RWPE1 (cell line): ENCODE results near the gene IRX4.

Source experiments
- CTCF ChIA-PET: fragments of 350-600 bp; sonication (Branson Sonifier 250); formaldehyde crosslinking; extraction: SDS; loops from one replicate; lab custom pipeline; 2021; lab: Yijun Ruan, JAX
- POLR2A ChIA-PET: fragments of 400-600 bp; formaldehyde crosslinking; extraction: SDS; loops from one replicate; lab custom pipeline; 2020; ENCODE audit warnings: antibody characterized with exemption; ENCODE audit not compliant: low non-redundant PET; lab: Yijun Ruan, JAX
- DNase-seq: peaks from one replicate; pipeline ENCODE4 v3.0.0; 2012; ENCODE audit warnings: low spot score
- H3K27ac ChIP-seq: fragments of 450-650 bp; 2 replicates; pipeline ENCODE4 v1.5.1; 2017
- CTCF ChIP-seq: fragments of 450-650 bp; conservative IDR thresholded peaks from 2 replicates; pipeline ENCODE4 v1.5.1; 2017; ENCODE audit warnings: low read depth, mild to moderate bottlenecking

Gene IRX4

DNA sequence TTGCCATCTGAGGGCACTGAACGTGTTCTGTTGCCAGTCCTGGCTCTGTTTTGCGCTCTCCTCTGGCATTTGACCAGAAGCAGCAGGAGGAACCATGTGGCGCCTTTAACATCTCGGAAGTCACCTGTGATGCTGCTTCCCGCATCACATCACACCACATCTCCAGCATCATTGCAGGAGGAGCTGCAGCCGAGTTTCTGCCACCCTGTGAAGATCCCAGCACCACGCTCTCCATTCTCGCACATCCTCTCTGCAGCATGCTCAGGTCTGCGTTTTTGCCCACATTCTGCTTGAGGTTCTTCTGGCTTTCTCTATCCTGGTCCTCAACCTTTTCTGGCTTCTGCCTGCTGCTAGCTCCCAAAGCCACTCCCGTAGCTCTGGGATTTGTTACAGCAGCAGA lies 11.0 kb upstream of the IRX4 start:
- TF ChIP-seq CTCF = no peak
- POLR2A ChIA-PET = no interaction called here
- no peak for DNase-seq

DNA sequence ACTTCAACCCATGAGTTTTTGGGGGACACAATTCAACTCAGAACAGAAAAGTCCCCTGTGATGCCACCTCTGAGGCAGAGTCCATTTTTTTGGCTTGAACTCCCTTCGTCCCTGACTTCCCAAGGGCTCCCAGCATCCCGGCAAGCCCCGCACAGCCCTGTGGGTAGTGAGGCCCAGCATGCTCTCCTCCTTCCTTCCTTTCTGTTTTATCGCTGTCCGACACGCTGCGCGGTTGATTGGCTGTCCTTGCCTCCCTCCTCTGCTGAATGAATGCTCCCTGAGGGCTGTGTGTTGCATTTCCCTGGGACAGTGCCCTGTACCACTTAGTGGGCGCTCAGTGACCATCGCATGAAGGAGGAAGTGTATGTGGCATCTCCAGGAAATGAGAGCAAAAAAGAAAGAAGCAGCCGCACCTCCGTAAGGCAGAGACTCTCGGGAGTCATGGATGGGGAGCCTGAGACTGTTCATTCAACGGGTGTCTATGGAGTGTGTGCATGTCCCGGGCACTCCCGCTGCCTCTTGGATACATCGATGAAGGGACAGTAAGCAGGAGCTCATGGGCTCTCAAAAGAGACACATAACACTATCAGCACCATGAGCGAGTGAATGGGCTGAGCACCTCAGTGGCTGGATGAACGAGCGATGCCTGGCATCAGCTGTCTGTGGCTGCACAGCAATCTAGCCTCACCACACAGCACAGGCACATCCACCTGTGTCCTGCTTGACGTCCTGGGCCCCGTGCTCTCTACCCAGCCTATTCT lies 10.1 kb upstream of the IRX4 start:
- no peak for DNase-seq
- ChIA-PET CTCF (interaction anchor here (0.7 kb wide), 1 partner anchor 130 kb away, joined by 4 read pairs; no protein-coding TSS in a partner anchor), POLR2A (no interaction called here)
- TF ChIP-seq CTCF = no peak
- no peak overlapping the region for H3K27ac ChIP-seq

More for the DNA sequence above, 11.0 kb upstream of the IRX4 start:
- CTCF ChIA-PET = interaction anchor here (0.7 kb wide), 1 partner anchor 130 kb away, joined by 4 read pairs; no protein-coding TSS in a partner anchor
- no peak overlapping the region for H3K27ac ChIP-seq

GRCh38 chr5:1892211-1892610 lies 9.5 kb upstream of the IRX4 start:
- no peak for TF ChIP-seq CTCF
- ChIA-PET POLR2A (no interaction called here), CTCF (no interaction called here)
- no peak for DNase-seq
- no peak overlapping the region for H3K27ac ChIP-seq

GRCh38 chr5:1891391-1891790 lies 8.7 kb upstream of the IRX4 start:
- DNase-seq = no peak
- TF ChIP-seq CTCF = no peak
- no peak overlapping the region for H3K27ac ChIP-seq
- ChIA-PET POLR2A (no interaction called here), CTCF (no interaction called here)

DNA sequence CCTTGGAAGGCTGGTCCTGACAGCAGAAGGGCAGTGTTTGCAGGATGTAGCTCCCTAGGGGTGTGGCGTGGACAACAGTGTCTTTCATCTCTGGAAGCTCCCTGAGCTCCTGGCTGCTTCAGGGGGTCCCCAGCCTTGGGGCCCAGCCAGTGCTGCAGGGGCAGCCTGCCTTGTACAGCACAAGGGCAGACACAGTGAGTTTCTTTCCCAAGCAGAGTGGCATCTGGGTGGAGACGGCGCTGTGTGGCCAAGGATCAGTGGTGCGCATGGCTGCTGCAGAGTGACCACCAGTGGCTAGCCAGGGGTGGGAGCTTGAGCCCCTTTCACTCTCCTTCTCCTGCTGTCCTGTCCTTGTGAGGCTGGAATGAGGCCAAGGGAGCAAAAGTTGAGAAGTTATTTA lies 7.6 kb upstream of the IRX4 start:
- no peak for DNase-seq
- ChIA-PET CTCF (no interaction called here), POLR2A (no interaction called here)
- peak overlapping the region; percentile 96 for H3K27ac ChIP-seq
- no peak for TF ChIP-seq CTCF

DNA sequence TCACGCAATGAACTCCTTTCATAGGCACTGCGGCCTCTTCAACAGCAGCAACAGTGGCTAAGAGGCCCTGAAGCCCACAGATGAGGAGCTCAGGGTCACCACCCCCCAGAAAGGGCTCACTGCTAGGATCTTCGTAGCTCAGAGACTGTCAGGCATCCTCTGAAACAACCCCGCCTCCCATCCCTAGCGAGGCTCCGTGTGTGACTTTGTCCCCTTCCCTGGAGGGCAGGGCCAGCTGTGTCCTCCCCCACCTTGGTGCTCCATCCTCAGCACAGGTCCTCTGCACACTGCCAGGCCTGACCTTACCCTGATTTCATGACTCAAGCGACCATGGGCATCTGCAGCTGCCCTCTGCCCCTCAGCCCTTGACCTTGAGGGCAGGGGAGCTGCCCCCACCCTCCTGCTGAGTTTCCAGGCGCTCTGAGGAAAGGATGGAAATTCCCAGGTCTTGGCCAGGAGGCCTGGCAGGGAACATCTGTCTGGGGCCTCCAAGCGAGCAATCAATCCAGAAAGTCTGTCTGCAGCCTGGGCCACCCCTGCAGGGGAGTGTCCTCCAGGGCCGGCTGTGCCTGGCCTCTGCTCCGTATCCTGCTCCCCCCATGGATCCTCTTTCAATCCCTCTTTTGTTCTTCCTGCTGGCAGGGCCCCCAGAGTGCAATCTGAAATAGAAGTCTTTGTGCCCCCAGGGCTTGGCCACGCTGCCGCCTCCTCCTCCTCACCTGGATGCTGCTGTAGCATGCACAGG lies 6.8 kb upstream of the IRX4 start:
- CTCF ChIA-PET = no interaction called here
- H3K27ac ChIP-seq = peak overlapping the region; percentile 96
- POLR2A ChIA-PET = no interaction called here
- no peak for DNase-seq
- TF ChIP-seq CTCF = no peak
